GM21825 (cell line): Measurements from ENCODE around the gene VPS16.
"Not testable (repeated sequence)": the region's sequence is repeated elsewhere in the genome, so short reads cannot be mapped to it uniquely, and the experiment has no call there.

Experiments used
- ATAC-seq: cut with Tn5 transposase; IDR thresholded peaks from one replicate; pipeline ENCODE4 v1.9.1; 2021; ENCODE audit warnings: mild to moderate bottlenecking, moderate library complexity; ENCODE audit not compliant: unreplicated experiment

The VPS16 gene

GRCh38 chr20:2806351-2806701 lies 34.2 kb upstream of the VPS16 start:
- no peak for ATAC-seq

GRCh38 chr20:2807019-2807418 lies 33.5 kb upstream of the VPS16 start:
- ATAC-seq, result no peak

GRCh38 chr20:2807929-2808328 lies 32.6 kb upstream of the VPS16 start:
- ATAC-seq, result not testable (repeated sequence)

GRCh38 chr20:2809690-2810089 lies 30.9 kb upstream of the VPS16 start:
- no peak for ATAC-seq

GRCh38 chr20:2812189-2812588 lies 28.4 kb upstream of the VPS16 start:
- ATAC-seq, result no peak

GRCh38 chr20:2814076-2814475 lies 26.5 kb upstream of the VPS16 start:
- ATAC-seq, result no peak

- ATAC-seq, result no peak
These were observed 25.9 kb upstream of the VPS16 start, which contains the start of gene C20orf141 for GRCh38 chr20:2814587-2815051. Gene C20orf141, plus strand, starts transcription at chr20:2814987. Its CDS starts 198 bp downstream, at chr20:2815185.

DNA sequence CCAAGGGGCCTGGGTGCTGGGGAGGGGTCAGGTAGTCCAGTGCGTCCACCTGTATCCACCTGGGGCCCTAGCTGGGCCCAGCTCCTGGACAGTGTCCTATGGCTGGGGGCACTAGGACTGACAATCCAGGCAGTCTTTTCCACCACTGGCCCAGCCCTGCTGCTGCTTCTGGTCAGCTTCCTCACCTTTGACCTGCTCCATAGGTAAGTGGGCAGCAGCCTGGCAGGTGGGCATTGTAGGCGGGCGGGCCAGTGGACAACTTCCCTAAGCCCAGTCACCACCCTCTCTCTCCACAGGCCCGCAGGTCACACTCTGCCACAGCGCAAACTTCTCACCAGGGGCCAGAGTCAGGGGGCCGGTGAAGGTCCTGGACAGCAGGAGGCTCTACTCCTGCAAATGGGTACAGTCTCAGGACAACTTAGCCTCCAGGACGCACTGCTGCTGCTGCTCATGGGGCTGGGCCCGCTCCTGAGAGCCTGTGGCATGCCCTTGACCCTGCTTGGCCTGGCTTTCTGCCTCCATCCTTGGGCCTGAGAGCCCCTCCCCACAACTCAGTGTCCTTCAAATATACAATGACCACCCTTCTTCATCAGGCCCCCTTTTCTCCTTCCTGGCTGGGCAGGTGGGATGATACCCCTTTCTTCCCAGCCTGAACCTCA lies 25.2 kb upstream of the VPS16 start:
- no peak for ATAC-seq

GRCh38 chr20:2816030-2816582 lies 24.4 kb upstream of the VPS16 start, which contains the start of gene TMEM239:
Gene TMEM239, plus strand, starts transcription at chr20:2816364. Its CDS starts 191 bp downstream, at chr20:2816555.
- ATAC-seq, result no peak

- no peak for ATAC-seq
These were observed 23.8 kb upstream of the VPS16 start for GRCh38 chr20:2816583-2817340.

DNA sequence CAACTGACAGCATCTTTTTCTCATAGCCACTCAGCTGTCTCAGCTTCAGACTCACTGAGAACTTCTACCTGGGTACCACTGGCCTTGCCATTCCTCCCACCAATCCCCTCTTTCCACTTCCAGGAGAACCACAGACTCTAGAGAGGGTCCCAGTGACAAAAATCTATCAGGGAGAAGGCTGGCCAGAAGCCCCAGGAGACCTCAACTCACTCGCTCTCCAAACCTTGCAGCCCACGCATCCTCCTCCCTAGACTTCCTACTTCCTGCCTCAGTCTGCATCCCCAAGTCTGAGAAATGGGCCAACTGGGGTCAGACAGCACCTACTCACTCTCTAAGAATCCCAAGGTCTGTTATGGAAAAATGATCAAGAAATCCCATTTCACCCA lies 23.2 kb upstream of the VPS16 start:
- ATAC-seq, result no peak

DNA sequence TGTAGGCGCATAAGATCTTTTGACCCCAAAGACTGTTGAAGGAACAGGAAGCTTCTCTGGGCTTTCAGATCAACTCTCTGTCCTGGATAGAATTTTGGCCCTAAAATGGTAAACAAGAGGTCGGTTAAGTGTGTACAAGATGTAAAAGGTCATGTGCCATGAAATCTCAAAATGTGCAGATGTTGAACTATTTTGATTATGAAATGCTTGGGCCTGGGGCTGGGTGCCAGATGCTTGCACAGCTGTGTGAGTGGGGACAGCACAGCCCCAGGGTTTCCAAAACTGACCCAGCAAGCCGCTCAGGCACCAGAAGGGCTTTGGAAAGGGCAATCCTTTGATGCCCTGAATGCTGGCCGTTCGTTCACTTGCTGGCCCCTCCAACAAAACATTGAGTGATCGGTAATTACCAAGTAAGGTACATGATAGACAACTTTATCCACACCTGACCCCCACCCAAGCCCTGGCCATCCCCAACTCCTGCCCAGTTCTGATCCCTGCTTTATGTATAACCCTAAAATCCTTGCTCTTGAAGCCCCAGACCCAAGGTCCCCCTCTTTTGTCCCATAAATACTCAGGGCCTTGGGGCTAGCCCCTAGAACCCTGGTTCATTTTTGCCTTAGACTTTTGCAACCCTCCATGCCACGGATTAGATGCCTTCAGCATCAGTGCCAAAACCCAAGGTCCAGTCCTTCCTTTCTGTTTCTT lies 22.5 kb upstream of the VPS16 start:
- no peak for ATAC-seq

DNA sequence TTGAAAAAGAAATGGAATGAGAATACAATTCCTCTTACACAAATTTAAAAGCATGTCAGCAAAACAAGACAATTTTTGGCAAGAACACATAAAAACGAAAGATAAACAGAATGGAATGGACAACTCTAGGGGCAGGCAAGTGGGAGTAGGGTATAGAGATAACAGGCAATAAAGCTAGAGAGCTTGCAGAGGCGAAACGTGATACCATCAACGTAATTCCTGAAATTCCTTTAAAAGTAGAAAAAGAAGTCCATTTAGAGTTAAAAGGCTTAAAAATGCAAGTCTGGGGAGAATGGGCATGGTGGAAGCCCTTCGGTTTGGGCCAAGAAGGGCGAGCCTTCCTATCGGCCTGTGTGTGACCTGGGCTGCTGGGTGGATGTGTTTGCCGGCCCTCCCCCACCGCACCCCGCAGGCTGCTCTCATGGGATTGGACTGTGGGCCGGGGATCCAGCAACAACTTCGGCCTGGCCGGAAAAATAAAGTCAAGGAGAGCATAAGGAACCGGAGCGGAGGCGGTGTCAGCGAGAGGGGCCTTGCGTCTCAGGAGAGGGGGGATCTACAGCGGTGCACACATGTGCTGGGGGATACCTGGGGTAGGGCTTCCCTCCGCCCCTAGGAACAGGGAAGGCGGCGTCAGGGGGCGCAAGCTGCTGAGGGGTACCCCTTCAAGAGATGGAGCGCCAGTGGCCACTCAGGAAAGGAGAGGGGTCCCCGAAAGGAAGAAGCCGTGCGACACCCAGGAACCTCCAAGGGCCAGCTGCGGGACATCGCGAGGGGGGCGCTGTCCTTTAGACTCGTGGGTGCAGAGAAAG lies 20.3 kb upstream of the VPS16 start:
- no peak for ATAC-seq

DNA sequence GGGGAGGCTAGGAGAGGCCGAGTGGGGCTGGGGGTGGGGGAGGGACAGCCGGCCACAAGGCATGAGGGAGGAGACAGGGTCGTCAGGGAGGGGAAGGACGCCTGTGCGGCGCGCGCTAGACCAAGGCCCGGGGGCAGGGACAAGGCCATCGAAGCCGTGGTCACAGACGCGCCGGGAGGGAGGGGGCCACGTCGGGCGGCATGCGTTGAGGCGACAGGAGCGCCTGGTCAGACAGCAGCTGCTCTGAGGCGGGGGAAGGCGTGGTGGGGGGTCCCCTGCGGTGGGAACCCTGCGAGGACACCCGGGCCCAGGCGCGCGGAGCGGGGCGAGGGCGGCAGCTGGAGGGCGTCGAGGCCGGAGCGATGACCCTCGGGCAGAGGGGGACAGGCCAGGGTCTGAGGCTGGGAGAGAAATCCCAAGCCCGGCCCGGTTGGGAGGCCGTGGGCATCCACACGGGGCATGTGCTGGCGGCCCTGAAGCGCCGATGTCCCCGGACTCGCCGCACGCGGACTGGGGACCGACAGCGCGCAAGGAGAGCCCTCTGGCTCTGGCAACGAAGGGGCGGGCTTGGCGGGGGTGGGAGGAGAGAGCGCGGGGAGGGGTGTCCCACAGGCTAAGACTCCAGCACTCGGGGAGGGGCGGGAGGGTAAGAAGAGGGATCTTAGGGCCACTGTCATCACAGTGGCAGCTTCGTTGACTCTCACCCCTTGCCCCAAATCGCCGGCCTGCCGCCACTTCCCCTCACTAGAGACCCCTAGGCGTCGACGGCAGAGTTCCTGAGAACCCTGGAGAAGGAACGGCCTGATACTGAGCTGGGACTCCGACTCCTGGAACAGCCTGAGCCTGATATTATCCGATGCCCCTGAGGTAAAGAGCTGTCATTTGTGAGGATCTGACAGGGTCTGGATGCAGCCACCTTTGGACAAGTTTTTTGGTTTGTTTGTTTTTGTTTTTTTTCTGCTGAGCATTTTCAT lies 19.4 kb upstream of the VPS16 start:
- ATAC-seq, result no peak

- ATAC-seq, result no peak
These were observed 18.5 kb upstream of the VPS16 start for GRCh38 chr20:2822073-2822472.

DNA sequence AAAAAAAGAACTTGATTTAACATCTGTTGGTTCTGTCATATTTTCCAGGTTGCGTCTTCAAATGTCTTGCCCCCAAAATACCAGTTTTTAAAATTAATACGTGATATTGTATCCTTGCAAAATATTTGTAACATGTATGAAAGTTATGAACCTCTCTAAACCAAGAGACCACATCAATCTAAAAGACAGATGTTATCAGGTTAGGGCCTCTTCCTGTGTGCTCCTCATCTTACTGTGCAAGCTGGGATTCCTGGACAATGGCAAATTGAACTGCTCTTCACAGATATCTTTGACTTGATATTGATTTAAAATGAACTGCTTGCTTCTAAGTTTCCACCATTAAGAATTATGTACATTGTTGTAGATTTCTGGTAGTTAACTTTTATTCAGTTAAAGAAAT lies 14.8 kb upstream of the VPS16 start:
- no peak for ATAC-seq

DNA sequence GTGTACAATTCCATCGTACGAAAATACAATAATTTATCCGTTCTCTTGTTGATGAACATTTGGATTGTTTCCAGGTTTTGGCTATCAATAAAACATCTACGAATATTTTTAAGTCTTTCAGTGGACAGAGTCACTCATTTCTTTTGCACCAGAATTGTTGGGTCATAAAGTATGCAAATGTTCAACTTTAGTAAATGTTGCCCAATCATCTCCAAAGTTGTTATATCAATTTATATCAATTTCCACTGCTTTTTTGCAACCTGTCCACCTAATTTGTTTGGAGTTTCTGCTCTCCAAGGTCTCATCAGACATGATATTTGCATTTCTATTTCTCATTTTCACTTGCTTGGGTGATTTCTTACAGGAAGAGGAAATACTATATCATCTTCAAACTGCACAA lies 13.9 kb upstream of the VPS16 start:
- ATAC-seq, result no peak

DNA sequence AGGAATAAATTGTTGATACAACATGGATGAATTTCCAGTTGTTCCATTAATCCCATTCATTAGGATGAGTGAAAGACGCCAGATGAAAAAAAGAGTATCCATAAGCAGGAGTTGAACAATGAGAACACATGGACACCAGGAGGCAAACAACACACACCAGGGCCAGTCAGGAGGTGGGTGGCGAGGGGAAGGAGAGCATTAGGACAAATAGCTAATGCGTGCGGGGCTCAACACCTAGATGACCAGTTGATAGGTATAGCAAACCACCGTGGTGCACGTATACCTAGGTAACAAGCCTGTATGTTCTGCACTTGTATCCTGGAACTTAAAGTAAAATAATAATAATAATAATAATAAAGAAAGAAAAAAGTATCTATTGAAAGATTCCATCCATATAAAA lies 11.2 kb upstream of the VPS16 start:
- ATAC-seq, result no peak

DNA sequence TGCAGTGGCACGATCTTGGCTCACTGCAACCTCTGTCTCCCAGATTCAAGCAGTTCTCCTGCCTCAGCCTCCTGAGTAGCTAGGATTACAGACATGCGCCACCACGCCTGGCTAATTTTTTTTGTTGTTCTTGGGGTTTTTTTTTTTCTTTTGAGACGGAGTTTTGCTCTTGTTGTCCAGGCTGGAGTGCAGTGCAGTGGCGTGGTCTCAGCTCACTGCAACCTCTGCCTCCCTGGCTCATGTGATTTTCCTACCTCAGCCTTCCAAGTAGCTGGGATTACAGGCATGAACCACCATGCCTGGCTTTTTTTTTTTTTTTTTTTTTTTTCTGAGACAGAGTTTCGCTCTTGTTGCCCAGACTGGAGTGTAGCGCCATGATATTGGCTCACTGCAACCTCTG lies 9.3 kb upstream of the VPS16 start:
- not testable (repeated sequence) for ATAC-seq
